Muscle of arm (tissue), 12 donors: Measurements from ENCODE around the gene MXI1. TPM values are rescaled to one million over a fixed set of nuclear protein-coding genes. Genes with fewer than 3 reads are reported as not detected.

Source experiments
- polyA plus RNA-seq, 12 donors: library from polyadenylated mRNA; unstranded; fragments of 120-200 nt; gene quantifications; one replicate each; pipeline ENCODE4 v1.2.1, GENCODE V29; 2013; ENCODE audit not compliant: insufficient read length in 12 of 12

The MXI1 gene
- polyA plus RNA-seq, 12 donors, result 22.7 to 58.0 (median 25.1) TPM; not detected in 1

Other genes starting within 250 kb of the MXI1 start
- gene ADD3, start 199.6 kb upstream of the MXI1 start, polyA plus RNA-seq, result 100 to 1,000 TPM in 9 of 12 donors, 10 to 100 TPM in 2, not detected in 1; 79.8 to 235 (median 125) TPM
- gene SMNDC1, start 97.3 kb downstream of the MXI1 start, polyA plus RNA-seq, result 10 to 100 TPM in 11 of 12 donors, not detected in 1; 33.2 to 53.4 (median 38.6) TPM